MM.1S (cell line): ENCODE measurements around the gene EFCAB12.
"Not testable (repeated sequence)": the region's sequence is repeated elsewhere in the genome, so short reads cannot be mapped to it uniquely, and the experiment has no call there.

ENCODE experiments used
- CTCF ChIP-seq: fragments of 300-600 bp; sonication (generic); IDR thresholded peaks from 2 replicates; pipeline ENCODE4 v1.5.1; 2016; ENCODE audit warnings: antibody characterized with exemption, low read length, mixed read lengths
- EZH2 ChIP-seq: fragments of 300-600 bp; sonication (generic); optimal IDR thresholded peaks from 2 replicates; pipeline ENCODE3; 2017; ENCODE audit warnings: low read depth, mild to moderate bottlenecking, antibody characterized with exemption, low read length, mixed read lengths

GRCh38 chr3:129388791-129389571, 39.5 kb downstream of the EFCAB12 start:
- TF ChIP-seq EZH2, CTCF: not testable (repeated sequence)
